ENCODE data around the gene LTB. TPM values are rescaled to one million over a fixed set of nuclear protein-coding genes. Genes with fewer than 3 reads are reported as not detected.
A peak's percentile ranks its signal among the peaks of the same experiment; 100 is the strongest.

The LTB gene
- total and polyA plus RNA-seq, 2 of the 13 experiments (the other 11 are each of a cell fraction or from before 2014, with no cell fraction given): 0.09 to 0.22 TPM

DNA sequence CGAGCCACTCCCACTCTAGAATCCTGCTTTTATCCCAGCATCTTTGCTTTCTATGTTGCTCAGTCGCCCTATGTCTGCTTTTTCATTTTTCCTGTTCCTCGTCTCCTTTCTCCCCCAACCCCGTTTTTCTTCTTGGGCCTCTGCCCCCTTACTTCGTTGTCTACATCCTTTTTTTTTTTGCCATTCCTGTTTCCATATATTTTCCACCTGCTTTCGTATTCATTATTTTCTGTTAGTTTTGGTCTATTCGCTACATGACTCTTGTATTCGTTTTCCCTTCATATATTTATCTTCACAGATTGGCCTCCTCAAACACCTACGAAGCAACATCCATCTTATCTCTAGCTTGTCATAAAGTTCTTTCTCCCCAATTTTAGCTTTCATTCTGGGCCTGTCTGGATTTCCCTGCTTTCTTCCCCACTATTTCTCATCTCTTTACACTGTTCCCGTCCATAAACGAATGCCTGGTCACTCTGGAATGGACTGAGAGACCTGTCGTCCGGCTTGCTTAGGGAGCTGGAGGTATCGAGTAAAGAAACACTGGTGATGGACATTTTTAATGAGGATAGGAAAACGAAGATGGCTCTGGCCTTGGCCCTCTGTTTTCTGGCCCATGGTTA, 39.2 kb upstream of the LTB start (continued):
- TF ChIP-seq ZNF276 (CRISPR knock-in tag; IDR thresholded peaks at IDR 0.05; ENCODE audit: low read depth) (no peak), ZKSCAN1 (IDR thresholded peaks at IDR 0.05; ENCODE audit: low read length) (no peak), GPBP1L1 (CRISPR knock-in tag; IDR thresholded peaks at IDR 0.05) (no peak), ATF6 (CRISPR knock-in tag; conservative IDR thresholded peaks at IDR 0.05) (no peak), ATF1 (CRISPR knock-in tag; IDR thresholded peaks at IDR 0.05) (no peak), ARNTL (CRISPR knock-in tag; IDR thresholded peaks at IDR 0.05) (no peak), ZSCAN31 (CRISPR knock-in tag; IDR thresholded peaks at IDR 0.05; ENCODE audit: low read depth) (0 out of 2 replicates have a peak, but pooled peaks have one; percentile 6), GTF2F1 (IDR thresholded peaks at IDR 0.05; ENCODE audit: low read length) (no peak), ZNF317 (CRISPR knock-in tag; IDR thresholded peaks at IDR 0.05) (no peak), GPN1 (CRISPR knock-in tag; IDR thresholded peaks at IDR 0.05; ENCODE audit: borderline replicate concordance) (no peak), E2F1 (CRISPR knock-in tag; IDR thresholded peaks at IDR 0.05) (0 out of 2 replicates have a peak, but pooled peaks have one; percentile 55), ZMAT3 (CRISPR knock-in tag; conservative IDR thresholded peaks at IDR 0.05) (no peak), FOXJ3 (CRISPR knock-in tag; IDR thresholded peaks at IDR 0.05; ENCODE audit: borderline replicate concordance) (peak; percentile 39; the same call in 1 of the 2 replicates), ZNF878 (CRISPR knock-in tag; IDR thresholded peaks at IDR 0.05) (0 out of 2 replicates have a peak, but pooled peaks have one; percentile 5), EHMT2 (IDR thresholded peaks at IDR 0.05; ENCODE audit: borderline replicate concordance, low read depth, low read length) (no peak), ZNF652 (CRISPR knock-in tag; IDR thresholded peaks at IDR 0.05; ENCODE audit: borderline replicate concordance, low read depth) (no peak), ZNF354B (CRISPR knock-in tag; IDR thresholded peaks at IDR 0.05) (no peak), ZNF260 (CRISPR knock-in tag; IDR thresholded peaks at IDR 0.05; ENCODE audit: borderline replicate concordance, low read depth) (no peak)
- TF ChIP-seq, protein P1, sequence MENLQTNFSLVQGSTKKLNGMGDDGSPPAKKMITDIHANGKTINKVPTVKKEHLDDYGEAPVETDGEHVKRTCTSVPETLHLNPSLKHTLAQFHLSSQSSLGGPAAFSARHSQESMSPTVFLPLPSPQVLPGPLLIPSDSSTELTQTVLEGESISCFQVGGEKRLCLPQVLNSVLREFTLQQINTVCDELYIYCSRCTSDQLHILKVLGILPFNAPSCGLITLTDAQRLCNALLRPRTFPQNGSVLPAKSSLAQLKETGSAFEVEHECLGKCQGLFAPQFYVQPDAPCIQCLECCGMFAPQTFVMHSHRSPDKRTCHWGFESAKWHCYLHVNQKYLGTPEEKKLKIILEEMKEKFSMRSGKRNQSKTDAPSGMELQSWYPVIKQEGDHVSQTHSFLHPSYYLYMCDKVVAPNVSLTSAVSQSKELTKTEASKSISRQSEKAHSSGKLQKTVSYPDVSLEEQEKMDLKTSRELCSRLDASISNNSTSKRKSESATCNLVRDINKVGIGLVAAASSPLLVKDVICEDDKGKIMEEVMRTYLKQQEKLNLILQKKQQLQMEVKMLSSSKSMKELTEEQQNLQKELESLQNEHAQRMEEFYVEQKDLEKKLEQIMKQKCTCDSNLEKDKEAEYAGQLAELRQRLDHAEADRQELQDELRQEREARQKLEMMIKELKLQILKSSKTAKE (CRISPR knock-in tag; IDR thresholded peaks at IDR 0.05; ENCODE audit: borderline replicate concordance): no peak
- TF ChIP-seq, protein P2, sequence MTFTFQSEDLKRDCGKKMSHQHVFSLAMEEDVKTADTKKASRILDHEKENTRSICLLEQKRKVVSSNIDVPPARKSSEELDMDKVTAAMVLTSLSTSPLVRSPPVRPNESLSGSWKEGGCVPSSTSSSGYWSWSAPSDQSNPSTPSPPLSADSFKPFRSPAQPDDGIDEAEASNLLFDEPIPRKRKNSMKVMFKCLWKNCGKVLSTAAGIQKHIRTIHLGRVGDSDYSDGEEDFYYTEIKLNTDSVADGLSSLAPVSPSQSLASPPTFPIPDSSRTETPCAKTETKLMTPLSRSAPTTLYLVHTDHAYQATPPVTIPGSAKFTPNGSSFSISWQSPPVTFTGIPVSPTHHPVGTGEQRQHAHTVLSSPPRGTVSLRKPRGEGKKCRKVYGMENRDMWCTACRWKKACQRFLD (CRISPR knock-in tag; IDR thresholded peaks at IDR 0.05; ENCODE audit: borderline replicate concordance): no peak
